Measurements from ENCODE around the gene CACNB3.

The CACNB3 gene

DNA sequence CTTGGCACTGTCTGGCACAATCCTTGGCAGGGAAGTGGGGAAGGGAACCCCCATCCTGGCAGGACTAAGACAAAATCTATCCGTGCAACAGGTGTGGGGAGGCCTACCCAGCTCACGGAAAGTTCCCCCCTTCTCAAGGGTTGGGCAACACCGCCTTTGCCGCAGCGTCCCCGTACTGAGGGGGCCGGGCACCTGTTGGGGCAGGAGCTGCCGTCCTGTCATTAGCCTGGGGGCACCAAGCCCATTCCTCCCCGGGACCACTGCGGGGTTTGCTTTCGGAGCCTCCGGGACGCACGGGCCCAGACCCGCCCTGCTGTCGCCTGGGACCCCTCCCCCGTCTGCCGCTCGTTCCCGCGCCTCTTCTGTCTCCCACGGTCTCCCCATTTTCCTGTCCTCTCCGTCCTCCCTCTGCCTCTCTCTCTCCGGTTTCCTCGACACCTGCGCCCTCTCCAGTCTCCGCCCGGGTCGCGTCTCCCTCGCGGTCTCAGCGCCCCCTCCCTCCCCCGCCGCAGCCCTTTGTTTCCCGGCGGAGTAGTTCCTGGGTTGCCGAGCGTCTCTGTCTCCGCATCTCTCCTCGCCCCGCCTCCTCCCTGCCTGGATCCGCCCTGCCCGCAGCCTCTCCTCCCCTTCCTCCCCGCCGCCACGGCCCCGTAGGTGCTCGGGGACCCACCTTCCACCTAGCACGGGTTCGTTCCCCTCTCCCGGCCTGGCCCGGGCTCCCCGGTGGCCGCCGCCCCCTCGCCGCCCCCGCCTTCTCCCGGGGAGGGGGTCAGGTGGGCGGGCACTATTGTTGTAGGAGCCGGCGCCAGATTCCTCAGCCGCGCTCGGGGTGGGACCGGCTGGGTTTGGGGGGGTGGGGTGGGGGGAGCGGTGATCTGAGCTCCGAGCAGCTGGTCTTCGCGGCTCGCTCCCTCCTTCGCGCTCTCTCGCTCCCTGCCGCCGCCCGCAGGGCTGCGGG lies at the start of gene CACNB3:
Gene CACNB3, plus strand, starts transcription at position 624 of the 958 bp plus-strand sequence. CDS start 434 bp downstream, outside the sequence.
- DNase-seq (ENCODE audit: low spot score) = no peak

DNA sequence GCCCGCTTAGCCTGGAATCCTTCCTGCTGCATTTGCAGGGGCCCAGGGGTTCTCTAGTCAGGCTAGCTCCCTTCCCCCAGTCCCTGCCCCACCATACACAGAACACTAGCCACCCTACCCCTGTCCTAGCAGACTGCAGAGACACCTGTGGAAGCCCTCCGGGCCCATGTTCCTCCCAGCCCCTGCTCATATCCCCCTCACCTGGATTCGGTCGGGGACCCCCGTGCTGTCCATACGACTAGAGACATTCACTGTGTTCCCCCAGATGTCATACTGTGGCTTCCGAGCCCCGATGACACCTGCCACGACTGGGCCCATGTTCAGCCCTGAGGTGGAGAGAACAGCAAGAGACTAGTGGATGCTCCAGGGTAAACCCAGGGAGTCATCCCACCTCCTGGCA lies 49.6 kb upstream of the CACNB3 start:
- no peak for DNase-seq (ENCODE audit: low spot score)

- no peak for DNase-seq (ENCODE audit: low spot score)
These were observed 47.5 kb upstream of the CACNB3 start for GRCh38 chr12:48770756-48771155.

DNA sequence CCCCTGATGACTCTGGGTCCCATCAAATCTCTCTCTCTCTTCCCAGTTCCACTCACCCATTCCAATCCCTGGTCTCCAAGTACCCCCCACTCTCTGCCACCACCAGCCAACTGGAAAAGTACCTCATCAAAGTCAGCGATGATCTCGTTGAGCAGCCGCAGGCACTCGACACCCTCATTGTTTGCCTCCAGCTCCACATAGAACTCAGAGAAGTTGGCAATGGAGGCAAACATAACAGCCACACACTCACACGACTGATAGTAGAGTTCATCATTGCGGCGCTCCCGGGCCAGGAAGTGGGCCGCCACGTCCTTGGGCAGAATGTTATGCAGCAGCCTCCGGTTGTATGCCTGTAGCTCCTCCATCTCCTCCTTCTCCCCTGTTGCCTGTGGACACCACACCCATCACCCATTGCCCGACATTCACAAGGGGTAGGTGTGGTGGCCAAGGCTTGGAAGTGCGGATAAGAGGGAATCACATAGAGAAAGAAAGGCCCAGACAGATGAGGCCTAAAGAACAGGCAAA lies 46.6 kb upstream of the CACNB3 start:
- no peak for DNase-seq (ENCODE audit: low spot score)

DNA sequence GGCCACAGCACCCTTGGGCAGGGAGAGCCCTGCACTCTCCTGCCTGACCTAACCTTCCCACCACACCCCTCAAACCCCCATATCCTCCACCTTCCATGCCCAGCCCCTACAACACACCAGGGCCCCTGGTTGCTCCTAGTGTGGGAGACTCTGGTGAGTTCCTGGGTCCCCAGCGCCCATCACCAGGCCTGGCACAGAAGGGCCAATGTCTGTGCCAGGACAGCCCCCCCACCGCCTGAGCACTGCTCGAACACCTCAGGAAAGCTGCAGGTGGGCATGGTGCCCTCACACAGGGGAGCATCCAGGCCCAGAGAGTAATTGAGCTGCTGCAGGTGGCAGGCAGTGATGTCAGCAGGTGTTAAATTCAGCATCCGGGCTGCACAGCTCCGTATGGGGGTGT lies 44.6 kb upstream of the CACNB3 start:
- no peak for DNase-seq (ENCODE audit: low spot score)

DNA sequence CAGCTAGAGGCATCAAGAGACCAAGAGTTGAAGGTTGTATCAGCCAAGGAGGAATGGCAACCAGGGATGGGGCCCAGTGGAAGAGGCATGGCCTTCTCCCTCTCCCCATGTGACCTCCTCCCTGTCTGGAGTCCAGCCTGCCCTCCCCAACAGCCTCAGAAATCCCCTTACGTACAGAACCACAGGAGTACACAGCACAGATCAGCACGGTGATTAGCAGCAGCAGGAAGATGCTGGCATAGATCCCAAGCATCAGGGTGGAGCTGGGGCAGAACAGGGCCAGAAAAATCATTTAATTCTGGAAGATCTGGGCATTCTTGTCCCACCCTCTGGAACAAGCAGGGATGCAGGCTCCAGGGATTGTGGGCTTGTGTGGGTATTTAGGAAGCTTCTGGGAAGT lies 43.8 kb upstream of the CACNB3 start:
- DNase-seq (ENCODE audit: low spot score) = no peak

- no peak for DNase-seq (ENCODE audit: low spot score)
These were observed 43.0 kb upstream of the CACNB3 start for GRCh38 chr12:48775299-48775698.

DNA sequence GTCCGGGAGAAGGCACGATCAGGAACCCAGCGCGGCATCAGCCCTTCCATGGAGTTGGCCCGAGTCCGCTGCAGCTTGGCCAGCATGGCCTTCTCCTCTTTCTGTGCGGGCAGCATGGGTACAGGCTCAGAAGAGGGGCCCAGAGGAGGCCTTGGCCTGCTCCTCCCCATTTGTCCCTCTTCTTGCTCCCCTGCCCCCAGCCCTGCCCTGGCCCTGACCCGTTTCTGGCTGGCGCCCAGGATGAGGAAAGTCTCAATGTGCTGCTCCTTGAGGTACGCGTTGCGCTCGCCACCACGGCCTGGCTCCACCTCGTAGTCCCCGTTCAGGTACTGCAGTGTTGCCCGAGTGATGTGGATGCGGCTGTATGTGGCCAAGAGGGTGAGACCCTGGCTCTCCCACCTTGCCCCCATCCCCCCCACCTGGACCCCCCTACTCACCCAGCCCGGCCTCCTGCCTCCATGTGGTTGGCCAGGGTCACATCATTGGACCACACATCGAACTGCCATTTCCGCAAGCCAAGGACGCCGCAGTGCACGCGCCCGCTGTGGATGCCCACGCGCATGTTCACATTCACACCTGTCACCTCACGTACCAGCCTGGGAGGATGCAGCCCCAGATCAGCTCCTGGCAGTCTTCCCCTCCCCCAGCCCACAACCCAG lies 42.2 kb upstream of the CACNB3 start:
- DNase-seq (ENCODE audit: low spot score) = no peak

DNA sequence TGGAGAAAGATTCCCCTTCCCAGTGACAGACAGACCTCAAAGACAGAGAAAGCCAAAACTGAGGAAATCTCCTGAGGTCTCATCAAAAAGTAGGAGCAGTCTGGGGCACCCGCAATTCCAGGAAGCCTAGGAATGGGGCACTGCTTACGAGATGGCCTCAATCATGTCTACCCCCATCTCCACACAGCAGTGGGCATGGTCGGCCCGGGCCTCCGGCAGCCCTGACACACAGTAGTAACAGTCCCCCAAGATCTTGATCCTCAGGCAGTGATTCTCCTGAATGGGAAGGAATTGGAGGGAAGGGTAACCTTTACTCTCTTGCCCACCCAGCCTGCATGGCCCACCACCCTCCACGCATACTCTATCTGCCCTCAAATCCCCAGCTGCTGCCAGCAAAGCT lies 41.3 kb upstream of the CACNB3 start:
- no peak for DNase-seq (ENCODE audit: low spot score)

DNA sequence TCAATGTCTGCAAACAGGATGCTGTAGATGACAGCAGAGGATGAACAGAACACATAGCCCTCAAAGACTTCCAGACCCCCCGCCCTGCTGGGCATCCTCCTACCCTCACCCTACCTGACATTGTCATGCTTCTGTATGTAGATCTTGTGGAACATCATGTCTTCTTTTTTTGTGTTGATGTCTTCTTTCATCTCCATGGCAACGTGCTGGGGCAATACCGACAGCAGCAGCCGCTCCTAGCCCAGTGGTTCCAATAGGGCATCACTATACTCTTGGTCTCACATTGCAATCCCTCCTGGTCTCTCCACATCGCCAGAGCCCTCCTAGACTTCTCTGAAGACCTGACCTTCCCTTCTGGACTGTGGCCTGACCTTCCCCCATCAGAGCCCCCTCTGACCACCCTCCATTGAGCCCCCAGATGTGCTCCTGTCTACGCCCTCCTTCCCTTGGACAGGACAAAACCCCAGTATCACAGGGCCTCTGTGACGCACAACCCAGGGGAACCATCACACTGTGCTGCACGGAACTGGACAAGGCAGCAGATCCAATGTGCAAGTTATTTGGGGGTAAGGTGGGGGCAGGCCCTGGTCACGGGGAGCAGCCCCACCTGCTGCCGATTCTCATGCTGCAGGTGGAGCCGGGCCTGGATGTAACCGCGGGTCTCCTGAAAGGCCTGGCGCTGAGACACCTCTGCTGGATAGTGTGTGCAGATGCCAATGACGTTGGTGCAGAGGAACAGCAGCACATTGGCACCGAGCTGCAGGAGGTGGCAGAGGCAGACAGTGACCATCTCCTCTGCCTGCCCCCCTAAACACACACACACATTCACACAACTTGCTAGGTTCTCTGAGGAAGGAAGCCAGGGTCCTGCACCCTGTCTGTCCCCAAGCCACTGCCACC lies 40.5 kb upstream of the CACNB3 start:
- no peak for DNase-seq (ENCODE audit: low spot score)

- no peak for DNase-seq (ENCODE audit: low spot score)
These were observed 38.4 kb upstream of the CACNB3 start for GRCh38 chr12:48779869-48780268.

DNA sequence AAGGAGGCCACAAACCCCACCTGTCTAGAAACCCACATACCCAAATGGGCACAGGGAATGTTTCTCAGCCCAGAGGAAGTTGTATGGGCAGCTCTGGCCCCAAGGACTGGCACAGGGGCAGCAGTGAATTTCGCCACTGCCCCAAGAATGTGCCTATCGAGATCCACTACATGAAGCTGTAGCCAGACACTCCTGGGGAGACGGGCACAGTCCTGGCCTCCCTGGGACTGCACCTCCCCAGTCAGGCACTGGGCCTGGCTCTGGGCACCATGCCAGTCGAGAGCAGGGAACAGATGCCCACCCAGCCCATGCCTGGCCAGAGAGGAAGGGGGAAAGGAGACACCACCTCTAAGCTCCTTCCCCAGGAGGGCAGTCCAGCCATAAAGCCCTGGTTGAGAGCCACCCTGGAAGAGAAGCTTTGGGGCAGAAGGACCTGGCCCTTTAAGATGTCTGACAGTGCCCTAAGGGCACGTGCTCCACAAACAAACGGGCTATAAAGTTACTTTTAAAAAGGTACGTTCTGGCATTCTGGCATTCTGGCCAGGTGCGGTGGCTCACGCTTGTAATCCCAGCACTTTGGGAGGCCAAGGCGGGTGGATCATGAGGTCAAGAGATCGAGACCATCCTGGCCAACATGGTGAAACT lies 37.8 kb upstream of the CACNB3 start:
- DNase-seq (ENCODE audit: low spot score) = no peak

DNA sequence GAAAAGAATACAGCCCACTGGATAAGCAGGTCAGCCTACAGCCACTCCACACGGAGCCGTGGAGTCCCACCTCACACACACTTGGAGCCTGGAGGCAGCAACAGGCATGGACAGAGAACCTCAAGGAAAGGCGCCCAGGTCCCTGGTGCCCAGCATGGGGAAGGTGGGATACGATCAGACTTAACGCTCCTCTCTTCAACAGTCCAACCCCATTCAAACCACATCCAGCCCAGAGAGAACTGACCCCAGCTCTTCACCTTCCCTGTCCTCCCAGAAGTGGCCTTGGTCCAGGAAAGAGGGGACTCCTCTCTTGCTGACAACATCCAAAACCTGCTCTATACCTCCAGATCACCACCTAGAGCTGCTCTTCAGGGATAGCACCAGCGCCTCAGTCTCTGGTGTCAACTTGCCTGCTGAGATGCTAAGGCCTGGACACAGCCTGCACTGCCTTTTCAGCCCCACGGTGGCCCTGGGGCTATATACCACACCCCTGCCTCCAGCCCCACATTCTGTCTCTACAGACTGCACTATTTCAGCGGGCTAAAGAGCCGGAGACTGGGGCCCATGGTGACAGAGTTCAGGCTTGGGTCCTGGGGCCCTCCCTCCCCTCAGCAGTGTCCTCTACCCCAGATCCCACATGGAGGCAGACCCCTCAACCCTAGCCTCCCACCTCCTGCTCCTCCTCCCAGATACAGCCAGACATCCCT lies 36.4 kb upstream of the CACNB3 start:
- DNase-seq (ENCODE audit: low spot score) = no peak

DNA sequence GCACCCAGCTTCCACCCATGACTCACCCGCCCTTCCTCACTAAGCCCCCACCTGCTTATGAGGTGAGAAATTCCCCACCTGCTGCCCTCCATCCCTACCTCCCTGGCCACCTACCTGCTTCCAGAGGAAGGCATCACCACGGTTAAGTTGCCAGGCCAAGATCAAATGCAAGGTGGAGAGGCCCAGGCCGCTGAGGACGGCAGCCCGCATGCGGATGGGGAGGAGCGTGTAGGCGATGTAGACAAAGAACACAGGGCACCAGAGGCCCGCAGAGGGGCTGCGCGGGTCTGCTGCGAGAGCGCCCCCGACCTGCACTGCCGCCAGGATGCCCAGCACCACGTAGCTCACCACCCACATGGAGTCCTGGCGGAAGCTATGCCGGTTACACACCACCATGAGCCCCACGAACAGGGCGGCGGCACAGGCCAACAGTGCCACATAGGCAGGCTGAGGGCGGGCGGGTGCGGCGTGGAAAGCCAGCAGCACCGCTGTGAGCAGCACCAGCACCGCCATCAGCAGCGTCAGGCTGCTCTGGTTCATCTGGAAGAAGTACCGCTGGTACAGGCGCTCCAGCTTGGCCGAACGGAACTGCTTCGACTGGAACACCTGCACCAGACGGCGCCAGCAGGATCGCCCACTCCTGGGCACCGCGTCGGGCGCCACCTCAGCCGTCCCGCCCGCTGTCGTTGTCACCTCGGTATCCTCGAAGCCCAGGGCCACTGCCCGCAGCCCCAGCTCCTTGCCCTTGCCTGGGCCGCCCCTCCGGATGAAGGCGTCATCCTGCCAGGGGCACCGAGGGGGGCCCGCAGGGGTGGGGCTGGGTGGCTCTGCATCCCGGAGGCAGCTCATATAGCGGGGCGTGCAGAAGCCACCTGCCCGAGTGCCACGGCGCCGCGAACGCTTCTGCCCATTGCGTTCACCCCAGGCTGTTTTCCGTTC lies 35.6 kb upstream of the CACNB3 start:
- no peak for DNase-seq (ENCODE audit: low spot score)

GRCh38 chr12:48783432-48783831 lies 34.9 kb upstream of the CACNB3 start:
- no peak for DNase-seq (ENCODE audit: low spot score)

DNA sequence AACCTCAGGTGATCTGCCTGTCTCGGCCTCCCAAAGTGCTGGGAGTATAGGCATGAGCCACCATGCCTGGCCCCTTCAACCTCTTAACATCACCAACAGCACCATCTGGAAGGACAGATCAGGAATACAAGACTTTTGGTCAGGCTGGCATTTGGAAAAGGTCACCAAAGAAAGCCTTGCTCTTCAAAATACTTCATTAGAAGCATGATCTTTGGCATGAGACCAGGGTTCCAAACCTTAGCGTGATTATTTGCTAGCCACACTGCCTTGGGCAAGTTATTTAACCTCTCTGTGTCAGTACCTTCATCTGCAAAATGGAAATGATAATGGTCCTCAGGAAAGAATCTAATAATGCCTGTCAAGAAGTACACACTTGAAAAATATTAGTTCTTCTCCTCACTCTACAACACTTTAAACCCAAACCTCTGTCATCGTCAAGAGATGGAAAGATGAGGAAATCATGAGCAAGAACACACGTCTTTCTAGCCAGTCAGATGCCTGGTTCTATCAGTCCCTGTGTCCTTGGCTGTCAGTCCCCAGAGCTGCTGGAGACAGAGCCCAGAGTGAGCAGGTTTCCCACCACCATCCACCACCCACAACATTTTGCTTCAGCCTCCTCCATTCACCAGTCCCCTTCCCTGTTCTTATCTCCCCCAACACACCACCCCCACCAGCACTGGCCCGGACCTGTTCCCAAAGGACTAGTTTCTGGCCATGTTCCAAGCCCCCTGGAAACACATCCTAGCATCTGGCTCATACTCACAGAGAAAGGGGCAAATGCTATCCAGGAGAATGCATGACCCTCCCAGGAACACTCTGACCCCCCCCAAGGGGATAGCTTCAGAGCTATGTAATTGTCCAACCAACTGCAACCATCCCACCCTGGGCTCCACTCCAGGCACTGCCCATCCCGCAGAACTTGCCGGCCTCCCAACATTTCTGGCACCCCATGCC lies 31.4 kb upstream of the CACNB3 start:
- no peak for DNase-seq (ENCODE audit: low spot score)

- DNase-seq (ENCODE audit: low spot score) = no peak
These were observed 30.3 kb upstream of the CACNB3 start for GRCh38 chr12:48787791-48788523.

DNA sequence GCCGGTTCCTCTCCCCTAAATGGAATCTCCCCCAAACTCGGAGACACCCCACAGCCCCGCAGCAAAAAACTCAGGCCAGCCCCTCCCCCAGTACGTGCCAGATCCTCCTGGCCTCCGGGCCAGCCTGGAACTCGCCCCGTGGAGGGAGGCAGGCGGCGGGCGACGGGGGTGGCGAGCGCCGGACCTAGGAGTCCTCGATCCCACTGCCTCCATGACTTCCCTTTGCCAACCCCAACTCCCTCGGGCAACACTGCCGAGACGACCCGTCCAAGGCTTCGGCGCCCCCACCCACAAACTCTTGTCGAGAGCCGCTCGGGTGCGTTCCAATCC lies 29.8 kb upstream of the CACNB3 start:
- DNase-seq (ENCODE audit: low spot score) = no peak
